HG02870 (cell line): ENCODE results near the gene CARM1.
"Not testable (repeated sequence)": the region's sequence is repeated elsewhere in the genome, so short reads cannot be mapped to it uniquely, and the experiment has no call there.

Experiments
- ATAC-seq: cut with Tn5 transposase; IDR thresholded peaks from one replicate; pipeline ENCODE4 v1.9.1; 2021; ENCODE audit warnings: mild to moderate bottlenecking, moderate library complexity; ENCODE audit not compliant: unreplicated experiment

Gene CARM1

DNA sequence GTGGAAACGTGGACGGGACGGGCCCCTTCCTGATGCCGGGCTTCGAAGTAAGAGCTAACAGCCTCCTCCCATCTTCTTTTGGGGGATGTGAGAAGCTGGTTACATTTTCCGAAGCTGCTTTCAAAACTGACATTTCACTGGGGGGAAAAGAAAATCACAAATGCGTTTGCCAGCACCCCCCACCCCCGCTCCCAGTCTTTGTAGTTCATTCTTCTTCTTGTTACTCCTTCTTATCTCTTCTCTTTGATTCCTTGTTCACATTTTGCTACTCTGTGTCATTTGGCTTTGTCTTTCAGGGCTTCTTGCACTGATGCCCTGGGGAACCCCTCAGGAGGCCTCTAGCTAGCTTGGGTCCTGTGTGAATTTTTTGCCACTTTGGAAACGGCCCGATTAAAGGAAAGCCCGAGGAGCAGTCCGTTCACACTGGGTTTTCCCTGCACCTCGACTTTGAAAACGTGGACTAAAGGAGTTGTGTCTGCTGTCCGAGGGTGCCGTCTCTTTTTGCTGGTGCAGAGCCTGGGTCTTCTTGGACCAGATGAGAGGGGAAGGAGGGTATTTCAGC lies 1.3 kb downstream of the CARM1 start:
- ATAC-seq = no peak

DNA sequence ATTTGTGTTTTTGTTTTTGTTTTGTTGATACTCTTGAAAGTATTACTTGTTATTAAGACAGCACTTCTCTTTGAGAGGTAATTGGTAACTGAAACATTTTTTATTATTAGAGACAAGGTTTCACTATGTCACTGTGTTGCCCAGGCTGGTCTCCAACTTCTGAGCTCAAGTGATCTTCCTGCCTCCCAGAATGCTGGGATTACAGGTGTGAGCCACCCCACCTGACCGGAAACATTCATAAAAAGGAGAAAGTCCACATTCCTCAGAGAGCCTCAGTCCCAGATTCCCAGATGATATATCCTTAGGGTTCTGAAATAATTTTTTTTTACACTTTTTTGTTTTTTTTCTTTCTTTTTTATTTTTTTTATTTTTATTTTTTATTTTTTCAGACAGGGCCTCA lies 2.7 kb downstream of the CARM1 start:
- ATAC-seq = no peak

DNA sequence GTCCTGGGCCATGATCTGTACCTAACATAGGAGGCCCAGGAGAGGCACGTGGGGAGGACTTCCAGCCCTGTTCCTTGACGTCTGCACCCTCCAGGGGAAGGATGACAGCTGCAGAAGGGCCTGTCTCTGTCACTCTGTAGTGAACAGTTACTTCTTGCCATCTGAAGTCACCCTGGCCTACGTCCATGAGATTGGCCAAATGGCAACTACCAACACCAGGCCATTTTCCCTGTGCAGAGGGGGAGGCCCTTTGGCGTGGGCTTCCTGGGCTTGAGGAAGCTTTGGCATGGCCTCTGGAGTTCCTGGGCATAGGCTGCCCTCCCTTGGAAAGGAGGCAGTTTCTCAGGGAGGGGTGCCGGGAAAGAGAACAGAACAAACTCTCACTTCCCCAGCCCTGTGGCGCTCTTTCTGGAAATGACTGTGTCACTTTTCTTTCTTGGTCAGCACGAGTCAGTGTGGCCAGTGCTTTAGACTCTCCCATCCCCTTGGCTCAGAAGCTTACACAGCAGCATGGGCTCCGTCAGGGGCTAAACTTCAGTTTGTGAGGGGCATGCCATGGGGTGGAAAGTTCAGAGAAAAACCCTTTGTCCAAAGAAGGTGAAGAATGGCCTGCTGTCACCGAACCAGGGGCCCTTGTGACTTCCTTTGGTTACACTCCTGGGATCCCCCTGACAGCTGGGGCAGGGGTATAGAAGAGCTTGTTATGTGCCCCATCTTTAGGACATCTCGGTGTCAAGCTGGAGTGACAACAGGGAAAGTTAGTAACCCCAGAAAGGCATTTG lies 5.3 kb downstream of the CARM1 start:
- peak; percentile 68 for ATAC-seq

DNA sequence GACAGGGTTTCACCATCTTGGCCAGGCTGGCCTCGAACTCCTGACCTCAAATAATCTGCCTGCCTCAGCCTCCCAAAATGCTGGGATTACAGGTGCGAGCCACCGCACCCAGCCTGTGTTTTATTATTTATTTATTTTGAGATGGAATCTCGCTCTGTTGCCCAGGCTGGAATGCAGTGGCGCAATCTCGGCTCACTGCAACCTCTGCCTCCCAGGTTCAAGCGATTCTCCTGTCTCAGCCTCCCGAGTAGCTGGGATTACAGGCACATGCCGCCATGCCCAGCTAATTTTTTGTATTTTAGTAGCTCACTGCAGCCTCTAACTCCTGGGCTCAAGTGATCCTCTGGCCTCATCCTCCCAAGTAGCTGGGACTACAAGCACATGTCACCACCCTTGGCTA lies 6.3 kb downstream of the CARM1 start:
- ATAC-seq = not testable (repeated sequence)

DNA sequence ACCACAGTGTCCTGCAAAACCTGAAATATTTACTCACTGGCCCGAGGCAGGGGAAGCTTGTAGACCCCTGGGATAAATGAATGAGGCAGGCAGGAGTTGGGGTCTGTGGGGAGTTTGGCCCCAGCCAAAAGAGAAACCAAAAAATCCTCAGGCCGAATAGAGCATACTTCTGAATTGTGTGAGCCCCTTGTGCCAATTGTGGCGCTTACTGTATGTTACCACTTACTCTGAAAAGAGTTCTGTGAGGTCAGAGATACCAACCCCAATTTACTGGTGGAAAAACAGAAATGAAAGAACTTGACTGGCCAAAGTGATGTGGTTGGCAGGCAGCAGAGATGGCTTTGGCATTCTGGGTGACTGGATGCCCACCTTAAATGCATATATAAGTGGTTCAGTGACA lies 6.9 kb downstream of the CARM1 start:
- no peak for ATAC-seq

DNA sequence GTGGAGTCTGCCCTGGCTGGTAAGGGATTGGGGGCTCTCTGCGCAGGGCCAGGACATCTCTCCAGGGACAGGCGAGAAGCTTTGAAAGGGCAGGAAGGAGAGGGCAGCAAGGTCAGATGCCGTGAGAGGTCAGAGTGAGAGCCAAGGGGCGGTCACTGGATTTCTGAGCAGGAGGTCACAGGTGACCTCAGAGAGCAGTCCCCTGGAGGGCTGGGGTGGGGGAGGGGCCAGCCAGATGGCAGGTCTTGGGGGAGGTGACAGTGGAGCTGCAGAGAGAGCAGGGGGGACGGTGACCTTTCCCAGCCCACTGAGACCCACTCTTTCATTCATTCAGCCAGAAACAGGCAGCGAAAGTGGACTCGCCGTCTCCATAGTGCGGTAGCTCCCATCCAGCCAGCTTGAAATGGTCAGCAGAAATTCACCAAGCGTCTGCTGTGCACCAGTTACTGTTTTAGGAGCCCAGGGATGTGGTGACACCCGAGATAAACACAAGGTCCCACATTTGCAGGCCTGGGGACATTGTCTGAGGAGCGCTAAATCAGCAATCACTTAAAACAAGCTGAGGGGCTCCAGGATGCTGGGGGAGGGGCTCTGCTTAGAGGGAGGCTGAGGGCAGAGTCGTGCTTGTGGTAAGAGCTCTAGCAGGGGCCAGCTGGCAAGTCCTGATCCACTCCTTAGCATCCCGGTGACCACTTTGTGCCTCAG lies 10.2 kb downstream of the CARM1 start:
- no peak for ATAC-seq

DNA sequence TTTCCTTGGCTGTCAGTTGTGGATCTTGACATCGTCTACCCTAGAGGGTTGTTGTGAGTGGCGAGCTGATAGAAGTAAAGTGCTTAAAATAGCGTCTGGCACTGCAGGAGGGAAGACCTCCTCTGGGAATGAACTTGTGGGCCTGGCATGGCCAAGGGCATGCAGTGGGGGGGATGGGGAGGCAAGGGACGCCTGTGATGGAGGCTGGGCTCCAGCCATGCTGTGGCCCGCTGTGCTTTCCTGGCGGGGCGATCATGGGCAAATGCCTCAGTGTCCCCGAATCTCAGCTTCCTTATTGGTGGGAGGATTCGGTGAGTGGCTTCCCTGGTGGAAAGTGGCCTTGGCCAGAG lies 10.7 kb downstream of the CARM1 start:
- ATAC-seq = no peak

DNA sequence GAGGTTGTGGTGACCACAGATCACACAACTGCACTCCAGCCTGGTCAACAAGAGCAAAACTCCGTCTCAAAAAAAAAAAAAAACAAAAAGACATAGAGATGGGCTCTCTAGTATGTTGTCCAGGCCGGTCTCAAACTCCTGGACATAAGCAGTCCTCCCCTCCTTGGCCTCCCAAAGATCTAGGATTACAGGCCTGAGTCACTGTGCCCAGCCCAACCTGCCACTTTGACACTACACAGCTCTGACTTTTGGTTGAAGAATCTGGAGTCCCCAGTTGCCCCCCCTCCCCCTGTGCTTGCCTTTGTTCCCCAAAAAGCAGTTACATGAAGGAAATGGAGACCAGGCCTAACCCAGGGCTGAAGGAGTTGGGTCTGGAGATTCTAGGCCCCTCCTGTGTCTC lies 12.9 kb downstream of the CARM1 start:
- ATAC-seq = no peak

DNA sequence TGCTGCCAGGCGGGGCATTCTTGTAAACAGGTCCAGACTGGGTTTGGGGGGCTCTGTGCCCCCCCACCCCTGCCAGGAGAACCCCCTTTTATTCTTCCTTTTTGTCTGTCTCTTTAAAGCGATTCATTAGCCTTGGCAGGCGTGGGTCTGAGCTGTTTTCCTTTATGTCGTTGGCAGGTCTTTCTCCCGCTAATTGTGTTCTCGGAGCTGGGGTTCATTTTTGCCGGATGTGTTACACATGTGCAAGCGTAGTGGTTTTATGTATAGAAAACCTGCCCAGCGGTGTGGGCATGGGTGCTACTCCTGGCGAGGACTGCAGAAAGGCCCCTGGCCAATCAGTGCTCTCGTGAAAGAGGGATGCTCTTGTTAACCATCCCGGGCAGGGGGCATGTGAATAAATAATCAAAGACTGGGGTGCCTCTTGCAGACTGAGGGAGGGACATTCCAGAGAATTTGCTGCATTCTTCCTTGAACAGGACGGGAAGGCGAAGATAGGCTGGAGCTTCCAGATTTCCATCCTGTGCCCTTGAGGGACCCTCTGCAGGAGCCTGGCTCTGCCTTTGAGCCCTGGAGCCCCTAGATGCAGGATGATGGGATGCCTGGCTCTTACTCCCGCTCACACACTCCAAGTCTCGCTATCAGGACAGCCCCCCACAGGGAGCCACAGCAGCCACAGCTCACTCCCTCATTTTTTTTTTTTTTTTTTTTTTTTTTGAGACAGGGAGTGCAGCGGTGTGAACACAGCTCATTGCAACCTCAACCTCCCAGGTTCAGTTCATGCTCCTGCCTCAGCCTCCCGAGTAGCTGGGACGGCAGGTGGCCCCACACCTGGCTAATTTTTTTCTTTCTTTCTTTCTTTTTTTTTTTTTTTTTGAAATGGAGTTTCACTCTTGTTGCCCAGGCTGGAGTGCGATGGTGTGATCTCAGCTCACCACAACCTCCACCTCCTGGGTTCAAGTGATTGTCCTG lies 14.1 kb downstream of the CARM1 start:
- no peak for ATAC-seq

DNA sequence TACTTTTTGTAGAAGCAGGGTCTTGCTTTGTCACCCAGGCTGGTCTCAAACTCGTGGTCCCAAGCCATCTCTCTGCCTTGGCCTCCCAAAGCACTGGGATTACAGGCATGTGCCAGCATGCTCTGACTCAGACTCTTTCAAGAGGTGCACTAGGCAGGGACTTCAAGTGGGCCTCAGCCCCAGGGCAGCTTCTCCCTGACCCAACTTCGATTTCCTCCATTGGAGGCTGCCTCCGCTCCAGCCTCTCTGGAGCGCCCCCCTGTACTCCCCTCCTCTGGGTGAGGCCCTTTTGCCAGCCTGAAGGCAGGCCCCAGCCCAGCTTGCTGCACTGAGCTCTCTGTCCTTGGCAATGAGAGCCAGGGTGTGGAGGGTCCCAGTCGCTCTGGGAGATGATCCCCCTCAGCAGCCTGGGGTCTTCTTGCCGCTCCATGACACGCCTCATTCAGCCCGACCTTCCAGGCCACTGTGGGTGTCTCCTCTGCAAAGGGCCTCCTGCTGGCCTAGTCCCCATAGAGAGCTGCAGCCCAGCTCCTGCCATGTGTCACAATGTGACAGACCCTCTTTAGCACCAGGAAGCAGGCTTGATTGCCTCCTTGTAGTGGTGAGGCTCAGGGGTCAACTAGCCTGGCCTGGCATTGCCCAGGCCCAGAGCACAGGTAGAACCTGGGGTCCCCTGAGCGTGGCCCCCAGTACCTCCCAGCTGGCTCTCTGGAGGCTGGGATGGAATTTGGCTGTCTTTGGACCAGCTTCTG lies 16.4 kb downstream of the CARM1 start:
- ATAC-seq = no peak

DNA sequence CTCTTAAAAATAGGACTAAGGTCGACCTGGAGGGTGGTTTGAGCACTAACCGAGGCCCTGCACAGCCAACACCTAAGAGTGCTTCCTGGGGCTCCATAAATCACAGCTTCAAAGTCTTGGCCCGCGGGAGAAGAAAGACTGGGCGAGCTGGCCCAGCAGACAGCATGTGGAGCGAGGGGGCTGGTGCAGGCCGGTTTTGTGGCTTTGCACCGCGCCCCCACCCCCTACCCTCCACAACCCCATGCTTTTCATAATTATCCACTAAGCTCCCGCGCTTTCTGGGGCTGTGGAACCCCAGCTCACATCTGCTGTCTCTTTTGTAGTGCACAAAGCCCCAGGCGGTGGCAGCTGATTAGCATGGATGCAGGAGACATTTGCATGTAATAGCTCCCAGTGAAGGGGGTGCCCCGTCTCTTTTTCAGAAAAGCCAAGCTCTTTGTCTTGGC lies 17.1 kb downstream of the CARM1 start:
- ATAC-seq = no peak

DNA sequence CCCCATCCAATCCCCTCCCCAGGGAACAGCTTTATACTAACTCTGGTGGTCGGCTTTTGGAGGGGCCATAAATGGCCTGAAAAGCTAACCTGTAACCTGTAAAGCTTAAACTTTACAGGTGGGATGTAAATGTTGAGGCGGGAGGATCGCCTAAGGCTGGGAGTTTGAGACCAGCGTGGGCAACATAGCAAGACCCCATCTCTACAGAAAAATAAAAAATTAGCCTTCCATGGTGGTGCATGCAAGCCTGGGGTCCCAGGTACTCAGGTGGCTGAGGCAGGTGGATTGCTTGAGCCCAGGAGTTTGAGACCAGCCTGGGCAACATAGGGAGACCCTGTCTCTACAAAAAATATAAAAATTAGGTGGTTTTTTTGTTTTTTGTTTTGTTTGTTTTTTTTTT lies 18.5 kb downstream of the CARM1 start:
- no peak for ATAC-seq

DNA sequence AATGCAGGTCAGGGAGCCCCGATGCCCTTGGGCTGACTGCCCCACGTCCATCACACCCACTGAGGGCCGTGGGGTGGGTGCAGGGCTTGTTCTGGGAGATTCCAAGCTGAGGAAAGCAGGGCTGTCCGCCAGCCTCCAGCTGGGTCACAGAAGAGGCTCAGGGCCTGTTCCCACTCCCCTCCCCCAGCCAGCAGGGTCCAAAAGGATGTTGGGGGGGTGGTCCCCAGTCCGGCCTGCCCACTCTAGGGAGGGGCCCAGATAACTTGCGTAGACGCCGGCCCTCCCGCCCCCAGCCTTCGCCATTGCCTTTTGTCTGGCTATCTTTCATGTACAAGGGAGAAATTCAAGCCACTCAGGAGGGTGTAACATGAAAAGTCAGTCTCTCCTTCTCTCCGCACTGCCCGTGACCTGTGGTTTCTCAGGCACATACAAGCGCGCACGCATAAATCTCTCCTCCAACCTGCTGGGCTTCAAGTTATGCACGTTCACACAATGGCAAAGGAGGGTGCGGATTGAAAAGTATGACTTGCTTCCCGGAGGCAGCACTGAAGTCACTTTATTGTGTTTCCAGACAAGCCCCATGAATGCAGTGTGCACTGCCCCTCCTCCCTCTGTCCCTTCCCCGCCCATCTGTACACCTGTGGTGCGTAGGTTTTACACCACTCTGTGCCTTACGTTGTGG lies 20.2 kb downstream of the CARM1 start:
- ATAC-seq = no peak

DNA sequence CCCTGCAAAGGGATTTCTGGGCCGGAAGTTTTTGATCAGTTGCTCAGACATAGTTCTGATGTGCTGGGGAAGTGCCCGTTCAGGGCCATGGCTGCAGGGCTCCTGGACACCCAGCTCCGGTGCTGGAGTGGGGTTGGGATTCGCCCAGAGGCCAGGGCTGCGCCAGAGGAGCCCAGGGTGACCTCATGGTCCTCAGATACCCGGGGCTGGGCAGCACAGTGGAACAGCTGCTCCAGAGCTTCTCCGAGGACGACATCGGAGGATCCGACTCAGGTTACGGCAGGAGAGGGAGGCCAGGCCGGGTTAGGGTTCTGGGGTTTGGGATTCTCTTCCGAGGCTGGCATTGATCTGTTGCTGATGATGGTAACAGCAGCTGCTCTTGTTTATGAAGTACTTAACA lies 20.9 kb downstream of the CARM1 start:
- ATAC-seq = no peak

DNA sequence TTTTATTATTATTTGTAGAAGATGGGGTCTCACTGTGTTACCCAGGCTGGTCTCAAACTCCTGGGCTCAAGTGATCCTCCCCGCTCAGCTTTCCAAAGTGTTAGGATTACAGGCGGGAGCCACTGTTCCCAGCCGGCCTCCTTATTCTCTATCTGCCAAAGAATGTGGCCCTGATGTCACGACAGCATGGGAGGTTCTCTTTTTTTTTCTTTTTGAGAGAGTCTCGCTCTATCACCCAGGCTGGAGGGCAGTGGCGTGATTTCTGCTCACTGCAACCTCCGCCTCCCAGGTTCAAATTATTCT lies 23.5 kb downstream of the CARM1 start:
- ATAC-seq = no peak

DNA sequence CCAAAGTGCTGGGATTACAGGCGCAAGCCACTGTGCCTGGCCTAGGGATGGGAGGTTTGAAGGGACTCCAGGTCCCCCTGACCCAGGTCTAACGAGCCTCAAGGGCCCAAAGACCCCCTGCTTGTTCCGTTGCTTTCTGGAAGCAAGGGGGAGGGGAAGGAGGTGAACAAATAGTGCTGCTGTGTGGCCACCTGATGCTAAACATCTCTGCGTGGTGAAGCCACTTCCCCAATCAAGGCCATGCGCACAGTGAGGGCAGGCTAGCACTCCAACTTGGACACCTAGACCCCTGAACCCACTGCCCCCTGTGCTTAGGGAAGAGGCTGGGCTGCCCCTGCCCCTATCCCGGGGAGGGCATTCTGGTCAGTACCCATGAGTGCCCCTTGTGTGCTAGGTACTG lies 24.0 kb downstream of the CARM1 start:
- no peak for ATAC-seq

DNA sequence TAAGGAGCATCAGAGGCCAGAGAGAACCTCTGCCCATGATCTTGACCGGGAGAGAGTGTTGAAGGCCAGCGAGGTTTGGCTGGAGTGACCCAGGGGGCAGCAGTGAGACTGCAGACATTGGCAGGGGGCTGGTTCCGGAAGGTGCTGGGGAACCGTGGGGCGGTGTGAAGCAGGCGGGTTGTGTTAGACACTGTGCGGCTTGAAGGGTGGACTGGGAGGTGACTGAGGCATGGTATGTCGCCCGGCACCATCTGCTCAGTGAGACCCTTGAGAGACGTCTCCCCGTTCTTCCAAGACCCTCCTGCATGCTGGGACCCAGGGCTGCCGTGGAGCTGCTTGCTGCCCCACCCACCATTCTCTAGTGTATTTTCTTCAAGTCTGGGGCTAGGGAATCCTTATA lies 24.6 kb downstream of the CARM1 start:
- ATAC-seq = no peak

DNA sequence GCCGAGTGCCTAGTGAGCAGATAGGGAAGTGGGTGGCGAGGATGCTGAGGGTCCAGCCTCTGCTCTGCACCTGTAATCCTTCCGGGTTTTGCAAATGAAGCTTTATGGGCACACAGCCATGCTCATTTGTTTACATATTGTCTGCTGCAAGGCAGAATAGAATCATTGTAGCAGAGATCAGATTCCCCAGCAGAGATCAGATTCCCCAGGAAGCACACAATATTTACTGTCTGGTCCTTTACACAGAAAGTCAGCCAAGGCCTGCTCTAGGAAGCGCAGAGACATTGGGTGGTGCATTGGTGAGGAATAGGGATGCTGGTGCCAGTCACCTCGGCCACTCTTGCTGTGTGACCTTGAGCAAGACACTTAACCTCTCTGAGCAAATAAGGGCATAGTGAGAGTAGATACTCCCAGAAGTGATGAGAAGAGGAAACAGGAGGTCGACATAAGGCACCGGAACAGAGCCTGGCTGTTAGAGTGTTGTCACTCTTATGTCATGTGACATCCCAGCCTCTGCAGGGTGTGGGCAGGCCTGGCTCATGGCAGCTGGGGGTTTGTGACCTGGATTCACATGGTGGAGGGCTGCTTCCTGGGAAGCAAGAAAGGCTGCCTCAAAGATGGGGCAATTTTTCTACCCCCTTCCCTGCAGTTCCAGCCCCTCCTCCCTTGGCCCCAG lies 25.6 kb downstream of the CARM1 start:
- ATAC-seq = no peak

DNA sequence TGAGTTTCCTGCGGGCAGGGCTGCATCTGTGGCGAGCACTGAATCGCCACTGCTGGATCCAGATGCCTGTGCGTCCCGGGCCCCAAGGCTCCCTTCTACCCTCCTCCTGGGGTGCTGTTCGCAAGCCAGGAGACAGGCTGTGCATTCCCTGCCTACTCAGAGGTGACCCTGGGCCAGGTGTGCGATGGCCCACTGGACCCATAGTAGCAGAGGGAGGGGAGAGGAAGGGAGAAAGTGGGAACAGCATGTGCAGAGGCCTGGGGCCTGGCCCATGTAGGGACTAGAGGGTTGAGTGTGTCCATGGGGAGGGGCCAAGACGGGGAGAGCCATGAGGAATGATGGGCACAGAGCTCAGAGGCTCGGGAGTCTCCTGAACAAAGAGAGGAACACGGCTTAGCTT lies 27.3 kb downstream of the CARM1 start:
- ATAC-seq = no peak
